ENCODE measurements around the gene IL4I1.

IL4I1 gene

DNA sequence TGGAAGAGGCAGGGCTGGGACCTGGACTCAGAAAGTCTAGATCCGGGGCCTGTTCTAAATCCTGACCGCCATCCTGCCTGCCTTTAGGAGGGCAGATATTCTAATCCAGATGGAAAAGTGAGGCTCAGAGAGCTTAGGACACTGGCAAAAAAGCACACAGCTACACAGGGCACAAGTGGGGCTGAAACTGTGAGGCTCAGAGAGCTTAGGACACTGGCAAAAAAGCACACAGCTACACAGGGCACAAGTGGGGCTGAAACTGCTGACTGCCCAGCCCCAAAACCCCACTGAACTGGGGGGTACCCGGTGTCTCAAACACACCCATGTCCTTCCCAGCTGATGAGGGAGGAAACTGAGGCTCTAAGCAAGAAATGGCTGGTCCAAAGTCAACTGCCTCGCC is 21.5 kb downstream of the IL4I1 start:
- TF ChIP-seq, protein P1, sequence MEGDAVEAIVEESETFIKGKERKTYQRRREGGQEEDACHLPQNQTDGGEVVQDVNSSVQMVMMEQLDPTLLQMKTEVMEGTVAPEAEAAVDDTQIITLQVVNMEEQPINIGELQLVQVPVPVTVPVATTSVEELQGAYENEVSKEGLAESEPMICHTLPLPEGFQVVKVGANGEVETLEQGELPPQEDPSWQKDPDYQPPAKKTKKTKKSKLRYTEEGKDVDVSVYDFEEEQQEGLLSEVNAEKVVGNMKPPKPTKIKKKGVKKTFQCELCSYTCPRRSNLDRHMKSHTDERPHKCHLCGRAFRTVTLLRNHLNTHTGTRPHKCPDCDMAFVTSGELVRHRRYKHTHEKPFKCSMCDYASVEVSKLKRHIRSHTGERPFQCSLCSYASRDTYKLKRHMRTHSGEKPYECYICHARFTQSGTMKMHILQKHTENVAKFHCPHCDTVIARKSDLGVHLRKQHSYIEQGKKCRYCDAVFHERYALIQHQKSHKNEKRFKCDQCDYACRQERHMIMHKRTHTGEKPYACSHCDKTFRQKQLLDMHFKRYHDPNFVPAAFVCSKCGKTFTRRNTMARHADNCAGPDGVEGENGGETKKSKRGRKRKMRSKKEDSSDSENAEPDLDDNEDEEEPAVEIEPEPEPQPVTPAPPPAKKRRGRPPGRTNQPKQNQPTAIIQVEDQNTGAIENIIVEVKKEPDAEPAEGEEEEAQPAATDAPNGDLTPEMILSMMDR (IDR thresholded peaks at IDR 0.05; ENCODE audit: low read depth, low read length) = no peak
- no peak for DNase-seq (ENCODE audit: extremely low read depth, low read depth)

- TF ChIP-seq, protein P1 (IDR thresholded peaks at IDR 0.05; ENCODE audit: low read depth, low read length) = no peak
- DNase-seq (ENCODE audit: extremely low read depth, low read depth) = no peak
These were observed 22.1 kb downstream of the IL4I1 start for GRCh38 chr19:49874503-49875157.

GRCh38 chr19:49873834-49874233 is 22.9 kb downstream of the IL4I1 start:
- no peak for DNase-seq (ENCODE audit: extremely low read depth, low read depth)
- TF ChIP-seq, protein P1 (IDR thresholded peaks at IDR 0.05; ENCODE audit: low read depth, low read length) = no peak

GRCh38 chr19:49873129-49873521 is 23.6 kb downstream of the IL4I1 start:
- no peak for DNase-seq (ENCODE audit: extremely low read depth, low read depth)
- TF ChIP-seq, protein P1 (IDR thresholded peaks at IDR 0.05; ENCODE audit: low read depth, low read length) = no peak

- DNase-seq (ENCODE audit: extremely low read depth, low read depth) = no peak
- TF ChIP-seq, protein P1 (IDR thresholded peaks at IDR 0.05; ENCODE audit: low read depth, low read length) = no peak
These were observed 24.2 kb downstream of the IL4I1 start for GRCh38 chr19:49872245-49873128.

GRCh38 chr19:49871349-49871985 is 25.2 kb downstream of the IL4I1 start:
- no peak for DNase-seq (ENCODE audit: extremely low read depth, low read depth)
- TF ChIP-seq, protein P1 (IDR thresholded peaks at IDR 0.05; ENCODE audit: low read depth, low read length) = no peak
